DND-41 (cell line): ENCODE measurements around the gene APOL3.

Source experiments
- CTCF ChIP-seq: IDR thresholded peaks from 2 replicates; pipeline ENCODE4 v1.5.1; 2012; ENCODE audit warnings: borderline replicate concordance, low read length, moderate library complexity, mild to moderate bottlenecking; ENCODE audit not compliant: poor library complexity, severe bottlenecking; ENCODE audit errors: extremely low read depth
- EZH2 ChIP-seq: IDR thresholded peaks from 3 replicates; pipeline ENCODE4 v1.6.1; 2012; ENCODE audit warnings: borderline replicate concordance, low read depth, mild to moderate bottlenecking, moderate library complexity, low read length, inconsistent platforms; ENCODE audit not compliant: severe bottlenecking

GRCh38 chr22:36136475-36136874 lies 24.1 kb downstream of the APOL3 start:
- TF ChIP-seq CTCF (no peak), EZH2 (no peak)
